ENCODE data around the gene ALDOA. TPM values are rescaled to one million over a fixed set of nuclear protein-coding genes. Genes with fewer than 3 reads are reported as not detected.
A peak's percentile ranks its signal among the peaks of the same experiment; 100 is the strongest.

The ALDOA gene
- polyA plus RNA-seq, 3 donors: 1,202 to 1,628 (median 1,429) TPM

GRCh38 chr16:30090610-30091331 is 25.2 kb downstream of the ALDOA start:
- Mint-ChIP-seq H3K9me3 (peaks cover 3 to 11% (median 6%) of the 10 kb centered on the region in 7 donors), H3K4me1 (peaks cover 81% of the 10 kb centered on the region), H3K27me3 (ENCODE audit: low read depth in 3 of 3) (peaks cover 0 to 6% (median 2%) of the 10 kb centered on the region in 3 donors), H3K4me3 (peak overlapping the region in 1 of 2 donors; percentile 47), H3K27ac (peak overlapping the region; percentile 86 to 95 (median 89)), H3K36me3 (peaks cover 22 to 29% of the 10 kb centered on the region in 2 donors)
- H4K20me1 ChIP-seq (ENCODE audit: insufficient read depth, low read length): peaks cover under 1% of the 10 kb centered on the region
- peak overlapping the region; percentile 92 for H2AFZ ChIP-seq (ENCODE audit: insufficient read depth, low read depth, low read length, poor library complexity, severe bottlenecking)
- peaks cover 0 to 4% of the 10 kb centered on the region in 2 donors for H3K9me3 ChIP-seq (replicated peaks in 1 of 2; ENCODE audit: control insufficient read depth in 1 of 2, insufficient read depth in 1 of 2, low read length in 2 of 2)
- no peak for DNase-seq
- WGBS (ENCODE audit: insufficient coverage): 90% methylated on average over 10 of the region's 26 CpGs
- H3K36me3 ChIP-seq (replicated peaks in 1 of 2; ENCODE audit: control insufficient read depth in 1 of 2, insufficient read depth in 2 of 2, low read length in 2 of 2): peaks cover 12 to 14% of the 10 kb centered on the region in 2 donors
- intact Hi-C loops (cut with micrococcal nuclease): loop anchor here in 1 of 2 donors (2.0 kb wide), 1 partner anchor 14 kb away; no protein-coding TSS in a partner anchor
- H3K4me2 ChIP-seq (replicated peaks; ENCODE audit: extremely low read depth, low read length, poor library complexity, severe bottlenecking): peak overlapping the region; percentile 86
- H3K79me2 ChIP-seq (ENCODE audit: insufficient read depth, low read length): peaks cover 23% of the 10 kb centered on the region
- H3K27ac ChIP-seq (ENCODE audit: low read depth in 1 of 2, low read length in 2 of 2): peak overlapping the region; percentile 41 to 87
- H3K4me1 ChIP-seq (ENCODE audit: control insufficient read depth in 1 of 2, insufficient read depth in 2 of 2, low read length in 2 of 2): peaks cover 80 to 99% of the 10 kb centered on the region in 2 donors
- no peaks in the 10 kb centered on the region for H3K27me3 ChIP-seq (ENCODE audit: control insufficient read depth in 2 of 2, insufficient read depth in 2 of 2, low read length in 2 of 2)
- H3K4me3 ChIP-seq (replicated peaks in 1 of 3; ENCODE audit: low read depth in 2 of 3, low read length in 3 of 3): peak overlapping the region in 1 of 3 experiments; percentile 88
- no peak for TF ChIP-seq CTCF (IDR thresholded peaks at IDR 0.05)
- peak overlapping the region; percentile 63 for H3K9ac ChIP-seq (ENCODE audit: insufficient read depth, low read length, poor library complexity, severe bottlenecking)

GRCh38 chr16:30091474-30092372 is 26.2 kb downstream of the ALDOA start, which contains the start of gene TBX6:
Gene TBX6 (minus strand): TSS chr16:30091924. CDS start chr16:30091193, 731 bp downstream.
- Histone ChIP-seq H2AFZ (ENCODE audit: insufficient read depth, low read depth, low read length, poor library complexity, severe bottlenecking) (peak within 1 kb of the TSS; percentile 92), H4K20me1 (ENCODE audit: insufficient read depth, low read length) (no peaks in the 10 kb centered on the region)
- 1% methylated on average over 65 of the region's 76 CpGs for WGBS (ENCODE audit: insufficient coverage)

More at GRCh38 chr16:30091474-30092372, 26.2 kb downstream of the ALDOA start, which contains the start of gene TBX6:
- Histone ChIP-seq H3K4me3 (replicated peaks in 1 of 3; ENCODE audit: low read depth in 2 of 3, low read length in 3 of 3) (peak within 1 kb of the TSS; percentile 40 to 88 (median 62)), H3K27ac (ENCODE audit: low read depth in 1 of 2, low read length in 2 of 2) (peak within 1 kb of the TSS; percentile 81 to 87), H3K4me2 (replicated peaks; ENCODE audit: extremely low read depth, low read length, poor library complexity, severe bottlenecking) (peak within 1 kb of the TSS; percentile 86), H3K27me3 (ENCODE audit: control insufficient read depth in 2 of 2, insufficient read depth in 2 of 2, low read length in 2 of 2) (no peaks in the 10 kb centered on the region), H3K9ac (ENCODE audit: insufficient read depth, low read length, poor library complexity, severe bottlenecking) (peak within 1 kb of the TSS; percentile 63), H3K36me3 (replicated peaks in 1 of 2; ENCODE audit: control insufficient read depth in 1 of 2, insufficient read depth in 2 of 2, low read length in 2 of 2) (peaks cover 12 to 13% of the 10 kb centered on the region in 2 donors), H3K9me3 (replicated peaks in 1 of 2; ENCODE audit: control insufficient read depth in 1 of 2, insufficient read depth in 1 of 2, low read length in 2 of 2) (peaks cover 4 to 9% of the 10 kb centered on the region in 2 donors), H3K4me1 (ENCODE audit: control insufficient read depth in 1 of 2, insufficient read depth in 2 of 2, low read length in 2 of 2) (peaks cover 77 to 95% of the 10 kb centered on the region in 2 donors), H3K79me2 (ENCODE audit: insufficient read depth, low read length) (peaks cover 23% of the 10 kb centered on the region)
- intact Hi-C loops (cut with micrococcal nuclease): loop anchor here in 1 of 2 donors (2.0 kb wide), 2 partner anchors 15 to 31 kb away; partner anchors contain the start of gene MAPK3
- TF ChIP-seq CTCF (IDR thresholded peaks at IDR 0.05): no peak
- Mint-ChIP-seq H3K4me3 (peak within 1 kb of the TSS; percentile 83 to 92), H3K4me1 (peaks cover 77% of the 10 kb centered on the region), H3K36me3 (peaks cover 22 to 32% of the 10 kb centered on the region in 2 donors), H3K27me3 (ENCODE audit: low read depth in 3 of 3) (peaks cover 0 to 5% (median under 1%) of the 10 kb centered on the region in 3 donors), H3K27ac (peak within 1 kb of the TSS; percentile 86 to 97 (median 96)), H3K9me3 (peaks cover 7 to 17% (median 12%) of the 10 kb centered on the region in 7 donors)
- peak; percentile 90 to 93 (median 93) for DNase-seq

Measured in CD14-positive monocyte (primary cell).